ENCODE results near the gene PATZ1.

PATZ1 gene

DNA sequence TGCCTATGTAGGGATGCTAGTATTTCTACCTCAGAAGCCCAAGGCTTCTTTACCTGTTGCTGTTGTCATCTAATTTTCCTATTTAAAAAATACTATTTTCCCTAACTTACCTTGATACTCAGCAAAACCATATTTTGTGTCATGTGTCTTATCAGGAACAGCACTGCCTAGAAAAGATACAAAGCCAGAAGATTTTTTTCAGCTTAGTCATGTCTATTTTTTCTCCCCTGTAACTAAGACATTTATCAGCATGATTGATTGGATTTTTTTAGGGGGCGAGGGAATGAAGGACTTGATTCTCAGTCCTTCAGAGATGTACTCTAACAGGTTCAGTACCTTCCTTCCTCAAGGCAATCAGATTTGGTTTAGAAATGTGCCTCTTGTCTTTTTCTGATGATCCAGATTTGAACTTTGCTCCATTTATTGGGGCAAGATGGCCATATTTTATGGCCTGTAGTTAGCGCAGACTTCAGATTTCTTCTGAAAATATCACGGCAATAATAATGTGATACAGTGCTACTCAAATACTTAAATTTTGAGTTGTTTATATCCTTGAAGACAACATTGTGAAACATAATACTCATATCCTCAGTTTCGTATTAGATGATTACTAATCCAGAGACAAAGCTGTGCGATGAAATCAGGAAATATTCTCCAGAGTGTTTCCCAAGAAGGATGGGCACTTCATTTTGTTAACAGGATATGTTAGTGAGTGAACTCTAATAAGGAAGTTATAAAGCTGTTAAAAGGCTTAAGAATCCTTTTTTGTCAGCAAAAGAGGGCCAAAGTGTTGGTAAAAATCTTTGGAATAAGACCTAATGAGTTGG is 50.1 kb downstream of the PATZ1 start:
- H3K4me1 ChIP-seq (ENCODE audit: control insufficient read depth, insufficient read depth, low read length), result peaks cover 11% of the 10 kb centered on the region; the same call in 1 of the 2 replicates
- ChIA-PET CTCF (interaction anchor here (0.6 to 9.3 kb wide), 6 partner anchors 13 to 1610 kb away, joined by 3 to 100 read pairs (median 3); no protein-coding TSS in a partner anchor), POLR2A (interaction anchor here (0.8 kb wide), 1 partner anchor 50 kb away, joined by 3 read pairs; the partner anchor contains the start of gene PATZ1)
- TF ChIP-seq, protein P1, sequence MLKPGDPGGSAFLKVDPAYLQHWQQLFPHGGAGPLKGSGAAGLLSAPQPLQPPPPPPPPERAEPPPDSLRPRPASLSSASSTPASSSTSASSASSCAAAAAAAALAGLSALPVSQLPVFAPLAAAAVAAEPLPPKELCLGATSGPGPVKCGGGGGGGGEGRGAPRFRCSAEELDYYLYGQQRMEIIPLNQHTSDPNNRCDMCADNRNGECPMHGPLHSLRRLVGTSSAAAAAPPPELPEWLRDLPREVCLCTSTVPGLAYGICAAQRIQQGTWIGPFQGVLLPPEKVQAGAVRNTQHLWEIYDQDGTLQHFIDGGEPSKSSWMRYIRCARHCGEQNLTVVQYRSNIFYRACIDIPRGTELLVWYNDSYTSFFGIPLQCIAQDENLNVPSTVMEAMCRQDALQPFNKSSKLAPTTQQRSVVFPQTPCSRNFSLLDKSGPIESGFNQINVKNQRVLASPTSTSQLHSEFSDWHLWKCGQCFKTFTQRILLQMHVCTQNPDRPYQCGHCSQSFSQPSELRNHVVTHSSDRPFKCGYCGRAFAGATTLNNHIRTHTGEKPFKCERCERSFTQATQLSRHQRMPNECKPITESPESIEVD (tag by site-specific recombination; IDR thresholded peaks at IDR 0.05), result peak; percentile 13; the same call in 1 of the 2 replicates
- TF ChIP-seq ZXDB (tag by site-specific recombination; IDR thresholded peaks at IDR 0.05) (no peak), SCRT2 (tag by site-specific recombination; IDR thresholded peaks at IDR 0.05) (peak; percentile 80), YY1 (tag by site-specific recombination; IDR thresholded peaks at IDR 0.05) (no peak), ZNF362 (tag by site-specific recombination; IDR thresholded peaks at IDR 0.05) (0 out of 2 replicates have a peak, but pooled peaks have one; percentile 19), SCRT1 (tag by site-specific recombination; IDR thresholded peaks at IDR 0.05; ENCODE audit: borderline replicate concordance) (0 out of 2 replicates have a peak, but pooled peaks have one; percentile 11), ZNF335 (tag by site-specific recombination; conservative IDR thresholded peaks at IDR 0.05) (peak; percentile 4; the same call in 1 of the 2 replicates)
- no peak overlapping the region for H3K27ac ChIP-seq (ENCODE audit: extremely low read depth, low read depth, low read length)
- no peak overlapping the region for H3K4me3 ChIP-seq (ENCODE audit: low read depth, low read length)
- H3K36me3 ChIP-seq (ENCODE audit: control insufficient read depth in 2 of 2, insufficient read depth in 1 of 2, low read length in 2 of 2), result no peaks in the 10 kb centered on the region
- H3K9me3 ChIP-seq (ENCODE audit: control insufficient read depth, insufficient read depth, low read depth, low read length), result no peaks in the 10 kb centered on the region

- ChIA-PET POLR2A (no interaction called here), CTCF (interaction anchor here (0.6 to 4.3 kb wide), 4 partner anchors 18 to 184 kb away, joined by 3 to 22 read pairs (median 4); no protein-coding TSS in a partner anchor)
- no peaks in the 10 kb centered on the region for H3K36me3 ChIP-seq (ENCODE audit: control insufficient read depth in 2 of 2, insufficient read depth in 1 of 2, low read length in 2 of 2)
- TF ChIP-seq FEZF1 (tag by site-specific recombination; IDR thresholded peaks at IDR 0.05), result 0 out of 2 replicates have a peak, but pooled peaks have one; percentile 23
- peak; percentile 63; the same call in 1 of the 2 replicates for TF ChIP-seq PRDM1 (tag by site-specific recombination; IDR thresholded peaks at IDR 0.05)
- no peak for TF ChIP-seq ZNF132 (tag by site-specific recombination; IDR thresholded peaks at IDR 0.05; ENCODE audit: borderline replicate concordance)
- no peak overlapping the region for H3K4me3 ChIP-seq (ENCODE audit: low read depth, low read length)
- no peaks in the 10 kb centered on the region for H3K9me3 ChIP-seq (ENCODE audit: control insufficient read depth, insufficient read depth, low read depth, low read length)
- H3K27ac ChIP-seq (ENCODE audit: extremely low read depth, low read depth, low read length), result no peak overlapping the region
- H3K4me1 ChIP-seq (ENCODE audit: control insufficient read depth, insufficient read depth, low read length), result peaks cover 11% of the 10 kb centered on the region; the same call in 1 of the 2 replicates
Measured at GRCh38 chr22:31295360-31295759, 50.8 kb downstream of the PATZ1 start.

- Histone ChIP-seq H3K9me3 (ENCODE audit: control insufficient read depth, insufficient read depth, low read depth, low read length) (no peaks in the 10 kb centered on the region), H3K4me1 (ENCODE audit: control insufficient read depth, insufficient read depth, low read length) (peaks cover 11% of the 10 kb centered on the region; the same call in 1 of the 2 replicates), H3K36me3 (ENCODE audit: control insufficient read depth in 2 of 2, insufficient read depth in 1 of 2, low read length in 2 of 2) (peaks cover 0 to 10% of the 10 kb centered on the region in 2 experiments; a peak in 1 of 3 replicates), H3K4me3 (ENCODE audit: low read depth, low read length) (peak within 1 kb of the TSS; percentile 25), H3K27ac (ENCODE audit: extremely low read depth, low read depth, low read length) (no peak within 1 kb of the TSS; the same call in 1 of the 2 replicates)
- CTCF ChIA-PET, result interaction anchor here (0.6 to 5.4 kb wide), 18 partner anchors 9 to 1974 kb away, joined by 3 to 50 read pairs (median 4); partner anchors contain the start of genes LIMK2 and SELENOM
- POLR2A ChIA-PET, result interaction anchor here (0.5 to 2.8 kb wide), 9 partner anchors 9 to 323 kb away, joined by 3 to 14 read pairs (median 4); partner anchors contain the start of genes LIMK2, PATZ1 and TUG1
- no peak for TF ChIP-seq ZNF133 (tag by site-specific recombination; IDR thresholded peaks at IDR 0.05)
- TF ChIP-seq ZNF521 (tag by site-specific recombination; IDR thresholded peaks at IDR 0.05), result no peak
- TF ChIP-seq ZNF2 (tag by site-specific recombination; IDR thresholded peaks at IDR 0.05), result no peak; the same call in 1 of the 2 replicates
- TF ChIP-seq MYNN (tag by site-specific recombination; IDR thresholded peaks at IDR 0.05; ENCODE audit: borderline replicate concordance), result no peak
- peak; percentile 27; the same call in 1 of the 2 replicates for TF ChIP-seq ZEB2 (tag by site-specific recombination; IDR thresholded peaks at IDR 0.05)
- no peak for TF ChIP-seq HOXA7 (CRISPR knock-in tag; IDR thresholded peaks at IDR 0.05; ENCODE audit: borderline replicate concordance)
- no peak for TF ChIP-seq ZBTB10 (tag by site-specific recombination; IDR thresholded peaks at IDR 0.05)
- TF ChIP-seq ZNF580 (tag by site-specific recombination; IDR thresholded peaks at IDR 0.05), result no peak
- no peak for TF ChIP-seq ZNF157 (tag by site-specific recombination; IDR thresholded peaks at IDR 0.05)
- no peak for TF ChIP-seq ZNF132 (tag by site-specific recombination; IDR thresholded peaks at IDR 0.05; ENCODE audit: borderline replicate concordance)
Measured at GRCh38 chr22:31292236-31292989, 53.7 kb downstream of the PATZ1 start, which contains the start of gene PIK3IP1. Gene PIK3IP1 (minus strand): TSS chr22:31292488. CDS start chr22:31292344, 144 bp downstream.
